GM12864 (cell line): ENCODE results near the gene HTT.
"Not testable (repeated sequence)": the region's sequence is repeated elsewhere in the genome, so short reads cannot be mapped to it uniquely, and the experiment has no call there.

Experiments used
- DNase-seq: peaks from one replicate; pipeline ENCODE4 v3.0.0-alpha.2; 2011; ENCODE audit warnings: low read depth
- H3K4me3 ChIP-seq: 2 replicates; pipeline ENCODE4 v1.5.1; 2011; ENCODE audit warnings: mild to moderate bottlenecking, low read depth, low read length, control low read depth
- CTCF ChIP-seq: IDR thresholded peaks from 2 replicates; pipeline ENCODE4 v1.5.1; 2011; ENCODE audit warnings: low read depth, mild to moderate bottlenecking, moderate library complexity, low read length, control low read depth, inconsistent platforms; ENCODE audit errors: missing control alignments

Gene HTT

GRCh38 chr4:3145234-3145924 is 70.9 kb downstream of the HTT start:
- no peak for TF ChIP-seq CTCF
- H3K4me3 ChIP-seq: no peak overlapping the region
- no peak for DNase-seq

DNA sequence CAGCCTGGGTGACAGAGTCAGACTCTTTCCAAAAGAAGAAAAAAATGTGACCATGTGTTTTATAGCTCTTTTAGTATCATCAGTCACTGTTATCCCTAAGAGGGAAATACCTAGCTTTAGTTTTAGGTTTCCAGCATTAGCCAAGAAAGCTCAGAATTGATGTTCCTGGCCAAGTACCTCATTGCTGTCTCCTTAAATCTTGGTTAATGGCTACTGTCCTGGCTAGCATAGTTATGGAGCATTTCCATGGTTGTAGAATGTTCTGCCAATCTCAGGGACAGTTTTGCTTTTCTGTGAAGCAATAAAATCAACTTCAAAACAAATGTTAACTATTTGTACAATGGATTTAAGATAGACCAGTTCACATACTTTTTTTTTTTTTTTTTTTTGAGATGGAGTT is 74.4 kb downstream of the HTT start:
- no peak for TF ChIP-seq CTCF
- no peak for DNase-seq
- no peak overlapping the region for H3K4me3 ChIP-seq

DNA sequence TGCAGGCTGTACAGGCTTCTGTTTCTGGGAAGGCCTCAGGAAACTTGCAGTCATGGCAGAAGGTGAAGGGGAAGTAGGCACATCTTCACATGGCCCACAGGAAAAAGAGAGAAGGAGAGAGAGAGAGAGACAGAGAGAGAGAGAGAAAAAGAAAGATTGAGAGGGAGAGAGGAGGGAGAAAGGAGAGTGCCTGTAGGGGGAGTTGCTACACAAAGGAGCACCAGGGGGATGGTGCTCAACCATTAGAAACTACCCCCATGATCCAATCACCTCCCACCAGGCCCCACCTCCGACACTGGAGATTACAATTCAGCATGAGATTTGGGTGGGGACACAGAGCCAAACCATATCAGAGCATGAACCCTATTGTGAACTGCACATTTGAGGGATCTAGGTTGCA is 76.8 kb downstream of the HTT start:
- H3K4me3 ChIP-seq, DNase-seq: not testable (repeated sequence)

GRCh38 chr4:3157366-3157765 is 82.9 kb downstream of the HTT start:
- no peak overlapping the region for H3K4me3 ChIP-seq
- no peak for TF ChIP-seq CTCF
- no peak for DNase-seq

DNA sequence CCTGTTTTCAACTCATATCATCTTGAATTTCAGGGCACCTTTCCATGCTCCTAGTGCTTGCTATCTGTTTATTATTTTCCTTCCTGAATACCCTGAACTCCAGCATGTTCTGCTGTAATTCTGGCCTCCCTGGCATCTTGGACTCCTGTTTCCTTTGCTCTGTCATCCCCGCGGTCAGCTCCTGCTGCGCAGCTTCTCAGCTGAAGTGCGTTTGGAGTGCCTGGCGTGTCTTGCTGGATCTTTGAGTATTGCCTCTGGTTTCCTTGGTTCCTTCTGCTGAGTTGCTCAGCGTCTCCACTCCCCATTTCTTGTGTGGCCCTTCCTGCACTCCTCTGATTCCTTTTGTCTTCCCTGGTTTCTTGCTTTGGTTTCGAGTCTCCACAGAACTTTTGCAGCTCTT is 84.4 kb downstream of the HTT start:
- no peak for TF ChIP-seq CTCF
- H3K4me3 ChIP-seq: no peak overlapping the region
- no peak for DNase-seq

DNA sequence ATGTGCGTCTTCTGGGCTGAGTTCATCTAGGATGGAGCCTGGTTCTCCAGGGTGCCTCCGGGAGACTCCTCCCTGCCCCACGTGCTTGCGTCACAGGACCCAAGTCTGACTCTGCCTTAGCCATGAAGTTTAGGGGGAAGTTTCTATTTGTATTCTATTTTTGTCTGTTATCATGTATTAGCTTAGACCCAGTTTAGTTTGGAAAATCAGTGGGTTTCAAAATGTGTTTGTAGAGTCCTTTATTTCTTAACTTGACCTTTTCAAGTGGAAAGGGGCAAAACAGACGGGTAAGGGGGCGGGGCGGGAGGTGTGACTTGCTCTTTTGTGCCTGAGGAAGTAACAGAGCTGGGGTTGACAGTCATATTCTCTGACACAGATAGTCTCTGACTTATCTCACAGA is 86.0 kb downstream of the HTT start:
- TF ChIP-seq CTCF: no peak
- H3K4me3 ChIP-seq: no peak overlapping the region
- DNase-seq: no peak

GRCh38 chr4:3161044-3161443 is 86.6 kb downstream of the HTT start:
- H3K4me3 ChIP-seq, DNase-seq: not testable (repeated sequence)

DNA sequence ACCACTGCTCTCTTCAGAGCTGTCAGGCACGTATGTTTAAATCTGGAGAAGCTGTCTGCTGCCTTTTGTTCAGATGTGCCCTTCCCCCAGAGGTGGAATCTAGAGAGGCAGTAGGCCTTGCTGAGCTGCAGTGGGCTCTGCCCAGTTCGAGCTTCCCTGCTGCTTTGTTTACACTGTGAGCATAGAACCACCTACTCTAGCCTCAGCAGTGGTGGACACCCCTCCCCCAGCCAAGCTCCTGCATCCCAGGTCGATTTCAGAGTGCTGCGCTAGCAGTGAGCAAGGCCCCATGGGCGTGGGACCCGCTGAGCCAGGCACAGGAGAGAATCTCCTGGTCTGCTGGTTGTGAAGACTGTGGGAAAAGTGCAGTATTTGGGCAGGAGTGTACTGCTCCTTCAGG is 92.0 kb downstream of the HTT start:
- not testable (repeated sequence) for DNase-seq, H3K4me3 ChIP-seq

DNA sequence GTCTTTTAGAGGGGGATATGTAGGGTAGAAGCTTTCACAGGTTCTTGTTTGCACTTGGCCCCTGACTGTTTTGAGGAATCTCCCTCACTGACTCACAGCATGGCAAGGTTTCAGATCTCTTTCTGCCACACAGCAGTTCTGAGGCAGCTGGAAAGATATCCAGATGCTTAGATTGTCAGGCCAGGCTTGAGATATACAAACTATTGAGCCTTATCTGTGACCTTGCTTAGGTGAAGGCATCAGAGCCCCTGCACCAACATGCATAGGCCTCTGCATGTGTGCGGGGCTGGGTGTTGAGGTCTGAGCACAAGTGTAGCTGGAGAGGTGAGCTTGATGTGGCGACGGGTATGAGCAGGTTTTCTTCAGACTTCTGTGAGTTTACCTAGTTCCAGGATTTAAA is 93.5 kb downstream of the HTT start:
- no peak for DNase-seq
- no peak overlapping the region for H3K4me3 ChIP-seq
- no peak for TF ChIP-seq CTCF
